Gastrocnemius medialis (tissue), 4 donors: ENCODE measurements around the gene RIPK4.

Experiments
- CTCF ChIP-seq, 5 experiments: fragments of 450-650 bp in 3 of 5; fragments of 200-600 bp in 2 of 5; sonication (generic) in 2 of 5; IDR thresholded peaks in 4 of 5; conservative IDR thresholded peaks in 1 of 5; 1 replicate in 4 of 5; 2 replicates in 1 of 5; pipeline ENCODE4 v1.5.1; 2016 to 2019; ENCODE audit warnings: antibody characterized with exemption in 5 of 5, mild to moderate bottlenecking in 3 of 5, moderate library complexity in 3 of 5
- POLR2A ChIP-seq, 2 donors: fragments of 450-650 bp; IDR thresholded peaks; one replicate each; pipeline ENCODE4 v1.6.1; 2017; ENCODE audit warnings: antibody characterized with exemption in 2 of 2, mild to moderate bottlenecking in 2 of 2, moderate library complexity in 2 of 2

- TF ChIP-seq CTCF (IDR thresholded peaks at IDR 0.05 in 4 of 5, conservative IDR thresholded peaks at IDR 0.05 in 1 of 5) (no peak), POLR2A (IDR thresholded peaks at IDR 0.05) (no peak)
Observed at GRCh38 chr21:41746744-41747006, 20.2 kb downstream of the RIPK4 start.
